ENCODE results near the gene TSBP1. TPM values are rescaled to one million over a fixed set of nuclear protein-coding genes. Genes with fewer than 3 reads are reported as not detected.

TSBP1 gene
- total and polyA plus RNA-seq, 2 of the 13 experiments (the other 11 are each of a cell fraction or from before 2014, with no cell fraction given), result not detected

- Histone ChIP-seq H3K79me2 (ENCODE audit: insufficient read depth, low read length) (no peaks in the 10 kb centered on the region), H3K27ac (ENCODE audit: extremely low read length, insufficient read depth, low read length) (no peak overlapping the region), H3K4me1 (ENCODE audit: insufficient read depth, low read length) (no peaks in the 10 kb centered on the region), H3K4me2 (ENCODE audit: low read depth, low read length) (no peak overlapping the region), H3K27me3 (ENCODE audit: control insufficient read depth in 1 of 2, insufficient read depth in 2 of 2, low read length in 2 of 2) (peaks cover 0 to 40% of the 10 kb centered on the region in 2 experiments; a peak in 2 of 5 replicates), H3K9ac (ENCODE audit: insufficient read depth, low read depth, low read length) (no peak overlapping the region), H2AFZ (ENCODE audit: low read length) (no peak overlapping the region), H3K4me3 (replicated peaks in 1 of 3; ENCODE audit: insufficient read depth in 1 of 3, low read depth in 2 of 3, low read length in 3 of 3) (no peak overlapping the region), H3K9me3 (ENCODE audit: low read length) (no peaks in the 10 kb centered on the region), H3K36me3 (replicated peaks in 1 of 2; ENCODE audit: control insufficient read depth in 1 of 2, insufficient read depth in 2 of 2, low read length in 2 of 2) (no peaks in the 10 kb centered on the region), H4K20me1 (ENCODE audit: insufficient read depth, low read length) (no peaks in the 10 kb centered on the region)
- ATAC-seq (no peak), DNase-seq (ENCODE audit: low spot score) (no peak), FAIRE-seq (no peak)
- in situ Hi-C loops (cut with HindIII; ENCODE audit: extremely low pct_ligation_motif_present, low pct_unique_long_range_greater_than_20kb), result no loop called here
- TF ChIP-seq, protein P1, sequence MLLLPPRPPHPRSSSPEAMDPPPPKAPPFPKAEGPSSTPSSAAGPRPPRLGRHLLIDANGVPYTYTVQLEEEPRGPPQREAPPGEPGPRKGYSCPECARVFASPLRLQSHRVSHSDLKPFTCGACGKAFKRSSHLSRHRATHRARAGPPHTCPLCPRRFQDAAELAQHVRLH (CRISPR knock-in tag; IDR thresholded peaks at IDR 0.05; ENCODE audit: borderline replicate concordance, low read depth), result no peak
- BruUV-seq (replicated peaks), result no TSS peak
- intact Hi-C loops (cut with micrococcal nuclease; ENCODE audit: unreplicated experiment), result no loop called here
- CTCF ChIA-PET (ENCODE audit: low intra/inter-chr PET ratio, low total read pairs), result no interaction called here
- POLR2A ChIA-PET, result no interaction called here
- WGBS (ENCODE audit: low lambda C conversion rate), result 25% methylated on average over 7 of the region's 7 CpGs
These were observed 22.1 kb upstream of the TSBP1 start for GRCh38 chr6:32393665-32394420.

DNA sequence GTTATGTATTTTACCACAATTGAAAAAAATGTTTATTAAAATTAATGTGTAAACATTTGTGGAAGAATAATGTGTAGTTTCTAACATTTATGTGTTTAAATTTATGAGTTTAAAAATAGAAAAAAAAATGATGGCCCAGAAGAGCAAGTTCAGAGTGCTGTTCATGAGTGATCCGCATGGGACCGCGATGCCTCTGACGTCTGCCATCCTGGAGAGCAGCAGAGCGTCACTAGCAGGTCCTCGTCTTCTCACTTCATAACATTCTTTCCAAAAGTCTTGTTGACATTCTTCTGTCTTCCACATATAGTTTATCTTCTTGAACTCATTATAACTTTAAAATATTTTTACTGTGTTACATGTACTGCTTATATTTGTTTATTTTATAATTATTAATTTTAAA is 19.8 kb upstream of the TSBP1 start:
- H3K4me1 ChIP-seq (ENCODE audit: insufficient read depth, low read length), result no peaks in the 10 kb centered on the region
- DNase-seq (ENCODE audit: low spot score) (no peak), FAIRE-seq (no peak), ATAC-seq (no peak)
- no peaks in the 10 kb centered on the region for H3K9me3 ChIP-seq (ENCODE audit: low read length)
- no peak overlapping the region for H3K9ac ChIP-seq (ENCODE audit: insufficient read depth, low read depth, low read length)
- H4K20me1 ChIP-seq (ENCODE audit: insufficient read depth, low read length), result no peaks in the 10 kb centered on the region
- H3K27ac ChIP-seq (ENCODE audit: extremely low read length, insufficient read depth, low read length), result no peak overlapping the region
- CTCF ChIA-PET (ENCODE audit: low intra/inter-chr PET ratio, low total read pairs), result no interaction called here
- no TSS peak for BruUV-seq (replicated peaks)
- no peak overlapping the region for H2AFZ ChIP-seq (ENCODE audit: low read length)
- in situ Hi-C loops (cut with HindIII; ENCODE audit: extremely low pct_ligation_motif_present, low pct_unique_long_range_greater_than_20kb), result no loop called here
- no peak overlapping the region for H3K4me2 ChIP-seq (ENCODE audit: low read depth, low read length)
- H3K4me3 ChIP-seq (replicated peaks in 1 of 3; ENCODE audit: insufficient read depth in 1 of 3, low read depth in 2 of 3, low read length in 3 of 3), result no peak overlapping the region
- H3K36me3 ChIP-seq (replicated peaks in 1 of 2; ENCODE audit: control insufficient read depth in 1 of 2, insufficient read depth in 2 of 2, low read length in 2 of 2), result no peaks in the 10 kb centered on the region
- WGBS (ENCODE audit: low lambda C conversion rate), result 53% methylated on average over 6 of the region's 6 CpGs
- H3K27me3 ChIP-seq (ENCODE audit: control insufficient read depth in 1 of 2, insufficient read depth in 2 of 2, low read length in 2 of 2), result peaks cover 0 to 40% of the 10 kb centered on the region in 2 experiments; a peak in 2 of 5 replicates
- TF ChIP-seq JUNB (CRISPR knock-in tag; IDR thresholded peaks at IDR 0.05; ENCODE audit: borderline replicate concordance) (no peak), ZNF672 (CRISPR knock-in tag; IDR thresholded peaks at IDR 0.05) (no peak), ZFYVE20 (CRISPR knock-in tag; IDR thresholded peaks at IDR 0.05; ENCODE audit: borderline replicate concordance, low read depth) (no peak), ZNF253 (CRISPR knock-in tag; IDR thresholded peaks at IDR 0.05; ENCODE audit: borderline replicate concordance) (no peak), NFATC3 (CRISPR knock-in tag; IDR thresholded peaks at IDR 0.05) (no peak), RFXAP (CRISPR knock-in tag; IDR thresholded peaks at IDR 0.05; ENCODE audit: borderline replicate concordance) (no peak), POLR2AphosphoS5 (IDR thresholded peaks at IDR 0.05; ENCODE audit: low read depth, low read length) (no peak), ZMAT5 (CRISPR knock-in tag; IDR thresholded peaks at IDR 0.05; ENCODE audit: borderline replicate concordance, low read depth) (no peak), CBFB (CRISPR knock-in tag; IDR thresholded peaks at IDR 0.05) (no peak), ZSCAN22 (CRISPR knock-in tag; IDR thresholded peaks at IDR 0.05) (no peak), ZNF83 (CRISPR knock-in tag; IDR thresholded peaks at IDR 0.05; ENCODE audit: borderline replicate concordance) (no peak), GZF1 (CRISPR knock-in tag; IDR thresholded peaks at IDR 0.05) (no peak)
- TF ChIP-seq, protein P2, sequence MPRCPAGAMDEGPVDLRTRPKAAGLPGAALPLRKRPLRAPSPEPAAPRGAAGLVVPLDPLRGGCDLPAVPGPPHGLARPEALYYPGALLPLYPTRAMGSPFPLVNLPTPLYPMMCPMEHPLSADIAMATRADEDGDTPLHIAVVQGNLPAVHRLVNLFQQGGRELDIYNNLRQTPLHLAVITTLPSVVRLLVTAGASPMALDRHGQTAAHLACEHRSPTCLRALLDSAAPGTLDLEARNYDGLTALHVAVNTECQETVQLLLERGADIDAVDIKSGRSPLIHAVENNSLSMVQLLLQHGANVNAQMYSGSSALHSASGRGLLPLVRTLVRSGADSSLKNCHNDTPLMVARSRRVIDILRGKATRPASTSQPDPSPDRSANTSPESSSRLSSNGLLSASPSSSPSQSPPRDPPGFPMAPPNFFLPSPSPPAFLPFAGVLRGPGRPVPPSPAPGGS (CRISPR knock-in tag; IDR thresholded peaks at IDR 0.05), result no peak
- POLR2A ChIA-PET, result no interaction called here
- intact Hi-C loops (cut with micrococcal nuclease; ENCODE audit: unreplicated experiment), result no loop called here
- no peaks in the 10 kb centered on the region for H3K79me2 ChIP-seq (ENCODE audit: insufficient read depth, low read length)

All from HepG2 (cell line).